ENCODE data around the gene CDH4. TPM values are rescaled to one million over a fixed set of nuclear protein-coding genes. Genes with fewer than 3 reads are reported as not detected.

Gene CDH4
- total and polyA plus RNA-seq, 2 of the 4 experiments (the other 2 are of a cell fraction) = 1.6 to 3.5 TPM

DNA sequence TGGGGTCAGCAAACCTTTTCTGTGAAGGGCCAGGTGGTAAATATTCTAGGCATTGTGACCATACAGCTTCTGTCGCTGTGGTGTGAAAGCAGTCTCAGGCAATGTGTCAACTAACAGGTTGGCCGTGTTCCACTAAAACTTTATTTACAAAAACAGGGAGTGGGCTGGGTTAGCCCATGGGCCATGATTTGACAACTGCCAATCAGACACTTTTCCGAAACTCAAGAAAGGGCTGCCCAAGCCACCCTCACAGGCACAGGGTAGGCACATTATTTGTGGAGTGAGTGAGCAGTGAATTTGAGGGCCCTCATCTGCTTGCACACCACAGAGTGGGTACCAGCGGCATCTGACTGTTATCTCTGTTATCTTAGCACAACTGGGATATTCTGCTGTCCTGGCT, 523.4 kb downstream of the CDH4 start:
- Histone ChIP-seq H3K4me1 (ENCODE audit: control insufficient read depth, insufficient read depth, low read length) (no peaks in the 10 kb centered on the region), H2AK9ac (replicated peaks; ENCODE audit: low read depth, low read length, poor library complexity) (no peak overlapping the region), H3K4ac (ENCODE audit: low read depth, low read length) (no peak overlapping the region), H2AK5ac (ENCODE audit: low read depth, low read length) (no peak overlapping the region), H4K91ac (ENCODE audit: insufficient read depth, low read depth, low read length) (no peak overlapping the region), H2BK20ac (ENCODE audit: low read depth, low read length) (no peak overlapping the region), H3K9me3 (ENCODE audit: control insufficient read depth, insufficient read depth, low read length) (peaks cover 5% of the 10 kb centered on the region; the same call in 1 of the 2 replicates), H3K18ac (ENCODE audit: low read depth, low read length) (no peak overlapping the region), H4K8ac (ENCODE audit: low read depth in 2 of 2, low read length in 2 of 2) (no peak overlapping the region), H3K27me3 (ENCODE audit: control insufficient read depth, insufficient read depth, low read length) (no peaks in the 10 kb centered on the region), H4K20me1 (ENCODE audit: insufficient read depth, low read length) (no peaks in the 10 kb centered on the region), H2AFZ (replicated peaks; ENCODE audit: low read length, poor library complexity) (no peak overlapping the region), H3K4me3 (ENCODE audit: insufficient read depth, low read depth, low read length) (no peak overlapping the region), H3K36me3 (ENCODE audit: control insufficient read depth, insufficient read depth, low read length) (no peaks in the 10 kb centered on the region), H2BK5ac (ENCODE audit: low read depth, low read length, poor library complexity, severe bottlenecking) (no peak overlapping the region), H3K27ac (ENCODE audit: insufficient read depth, low read length) (no peak overlapping the region), H3K79me1 (ENCODE audit: low read depth in 1 of 2, low read length in 2 of 2) (no peaks in the 10 kb centered on the region), H3K56ac (ENCODE audit: extremely low read depth, insufficient read depth, low read length) (no peak overlapping the region), H3K23ac (ENCODE audit: low read depth, low read length) (no peak overlapping the region), H2BK120ac (ENCODE audit: low read depth, low read length) (no peak overlapping the region), H2BK15ac (ENCODE audit: low read depth, low read length) (no peak overlapping the region), H3K9ac (ENCODE audit: low read depth, low read length) (no peak overlapping the region), H3K4me2 (ENCODE audit: low read depth, low read length) (no peak overlapping the region), H3K9me1 (ENCODE audit: insufficient read depth, low read length) (no peaks in the 10 kb centered on the region), H4K5ac (ENCODE audit: low read depth, low read length) (no peak overlapping the region), H3K14ac (replicated peaks; ENCODE audit: low read depth, low read length) (no peak overlapping the region)
- TF ChIP-seq BHLHE40 (IDR thresholded peaks at IDR 0.05; ENCODE audit: low read depth, low read length) (no peak), FOS (IDR thresholded peaks at IDR 0.05; ENCODE audit: low read depth, low read length) (no peak), RAD21 (IDR thresholded peaks at IDR 0.05; ENCODE audit: low read length) (no peak), CEBPB (IDR thresholded peaks at IDR 0.05; ENCODE audit: low read depth, low read length) (no peak), POLR2A (IDR thresholded peaks at IDR 0.05; ENCODE audit: low read depth, low read length) (no peak), MAFK (IDR thresholded peaks at IDR 0.05; ENCODE audit: low read depth, low read length) (no peak), MAZ (IDR thresholded peaks at IDR 0.05; ENCODE audit: borderline replicate concordance, low read depth, low read length) (no peak), RCOR1 (IDR thresholded peaks at IDR 0.05; ENCODE audit: insufficient replicate concordance, low read length) (no peak), CHD1 (IDR thresholded peaks at IDR 0.05; ENCODE audit: low read depth, low read length) (no peak), RFX5 (IDR thresholded peaks at IDR 0.05; ENCODE audit: low read depth, low read length) (no peak), SMC3 (IDR thresholded peaks at IDR 0.05; ENCODE audit: low read depth, low read length) (no peak)
- TF ChIP-seq, protein P1, sequence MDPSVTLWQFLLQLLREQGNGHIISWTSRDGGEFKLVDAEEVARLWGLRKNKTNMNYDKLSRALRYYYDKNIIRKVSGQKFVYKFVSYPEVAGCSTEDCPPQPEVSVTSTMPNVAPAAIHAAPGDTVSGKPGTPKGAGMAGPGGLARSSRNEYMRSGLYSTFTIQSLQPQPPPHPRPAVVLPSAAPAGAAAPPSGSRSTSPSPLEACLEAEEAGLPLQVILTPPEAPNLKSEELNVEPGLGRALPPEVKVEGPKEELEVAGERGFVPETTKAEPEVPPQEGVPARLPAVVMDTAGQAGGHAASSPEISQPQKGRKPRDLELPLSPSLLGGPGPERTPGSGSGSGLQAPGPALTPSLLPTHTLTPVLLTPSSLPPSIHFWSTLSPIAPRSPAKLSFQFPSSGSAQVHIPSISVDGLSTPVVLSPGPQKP (IDR thresholded peaks at IDR 0.05; ENCODE audit: borderline replicate concordance, low read depth, low read length) = no peak
- in situ Hi-C loops (cut with MboI; ENCODE audit: low sequenced_read_pairs) = no loop called here
- no peak for ATAC-seq (ENCODE audit: low read depth)
- intact Hi-C loops (cut with micrococcal nuclease) = no loop called here
- ChIA-PET POLR2A (ENCODE audit: unreplicated experiment) (no interaction called here), CTCF (no interaction called here)
- no peak for DNase-seq
- 69% methylated on average over 2 of the region's 4 CpGs; no CpG with 5 or more reads in 1 of the 2 experiments for WGBS, 2 experiments (ENCODE audit: extremely low coverage in 2 of 2, insufficient read length in 1 of 2)
- dilution Hi-C loops (cut with HindIII; ENCODE audit: low sequenced_read_pairs, unreplicated experiment) = no loop called here
- no TSS peak for BruUV-seq (replicated peaks)

All from IMR-90 (cell line).